GM18511 (cell line): ENCODE data around the gene RASSF5.
"Not testable (repeated sequence)": the region's sequence is repeated elsewhere in the genome, so short reads cannot be mapped to it uniquely, and the experiment has no call there.

Experiments used
- ATAC-seq: cut with Tn5 transposase; IDR thresholded peaks from one replicate; pipeline ENCODE4 v1.9.1; 2021; ENCODE audit warnings: mild to moderate bottlenecking, moderate library complexity; ENCODE audit not compliant: unreplicated experiment

The RASSF5 gene

GRCh38 chr1:206626396-206626795 lies 119.1 kb downstream of the RASSF5 start:
- ATAC-seq = not testable (repeated sequence)

- ATAC-seq = no peak
Measured at GRCh38 chr1:206628916-206629315, 121.6 kb downstream of the RASSF5 start.

GRCh38 chr1:206631085-206631509 lies 123.8 kb downstream of the RASSF5 start:
- ATAC-seq = no peak

- no peak for ATAC-seq
Measured at GRCh38 chr1:206633708-206634121, 126.4 kb downstream of the RASSF5 start.

GRCh38 chr1:206634365-206635079 lies 127.2 kb downstream of the RASSF5 start:
- no peak for ATAC-seq

- ATAC-seq = peak; percentile 93
Measured at GRCh38 chr1:206635080-206635977, 128.0 kb downstream of the RASSF5 start, which contains the start of gene DYRK3. DYRK3 (plus strand) TSS chr1:206635536; CDS start chr1:206635704, 168 bp downstream.

- peak; percentile 9 for ATAC-seq
Measured at GRCh38 chr1:206635978-206636345, 128.6 kb downstream of the RASSF5 start.

- no peak for ATAC-seq
Measured at GRCh38 chr1:206636671-206637070, 129.3 kb downstream of the RASSF5 start.

- no peak for ATAC-seq
Measured at GRCh38 chr1:206637605-206638004, 130.3 kb downstream of the RASSF5 start.
